HS-27A (cell line): ENCODE results near the gene MEGF11.

ENCODE experiments used
- DNase-seq: peaks from one replicate; pipeline ENCODE4 v3.0.0-alpha.2; 2012; ENCODE audit warnings: low read depth, missing footprints

MEGF11 gene

DNA sequence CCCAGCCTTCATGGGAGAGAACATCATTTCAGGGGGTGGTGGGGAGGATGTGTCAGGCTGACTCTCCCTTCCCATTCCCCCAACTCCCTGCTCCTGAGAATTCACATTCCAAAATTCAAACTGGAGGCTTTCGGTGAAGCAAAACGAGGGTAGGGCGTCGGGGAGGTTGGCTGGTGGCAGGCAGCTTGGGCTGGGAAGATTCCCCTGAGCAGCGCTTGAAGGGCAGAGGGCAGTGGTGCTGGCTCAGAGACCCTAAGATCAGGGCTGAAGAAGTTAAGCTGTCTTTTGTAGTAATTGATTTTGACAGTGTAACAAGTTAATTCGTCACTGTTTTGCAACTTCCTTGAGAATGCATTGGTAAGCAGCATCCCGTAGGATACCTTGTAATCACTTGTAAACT is 196.5 kb downstream of the MEGF11 start:
- DNase-seq, result no peak

DNA sequence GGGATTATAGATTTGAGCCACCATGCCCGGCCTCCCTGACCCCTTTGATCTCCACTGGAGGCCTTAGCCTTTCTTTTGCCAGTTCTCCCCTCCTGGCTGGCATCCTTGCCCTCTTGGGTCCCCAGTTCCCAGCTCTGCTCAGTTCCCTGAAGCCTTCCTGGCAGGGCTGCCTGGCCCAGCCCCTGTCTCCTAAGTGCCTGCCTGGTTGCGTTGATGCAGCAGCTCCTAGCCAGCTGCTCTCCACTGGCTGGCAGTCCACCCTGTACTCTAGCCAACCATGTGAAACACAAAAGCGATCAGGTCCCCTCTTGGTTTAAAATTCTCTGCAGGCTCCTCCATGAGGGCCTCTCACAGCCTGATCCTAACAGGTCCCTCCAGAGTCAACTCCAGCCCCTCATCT is 199.6 kb downstream of the MEGF11 start:
- no peak for DNase-seq

DNA sequence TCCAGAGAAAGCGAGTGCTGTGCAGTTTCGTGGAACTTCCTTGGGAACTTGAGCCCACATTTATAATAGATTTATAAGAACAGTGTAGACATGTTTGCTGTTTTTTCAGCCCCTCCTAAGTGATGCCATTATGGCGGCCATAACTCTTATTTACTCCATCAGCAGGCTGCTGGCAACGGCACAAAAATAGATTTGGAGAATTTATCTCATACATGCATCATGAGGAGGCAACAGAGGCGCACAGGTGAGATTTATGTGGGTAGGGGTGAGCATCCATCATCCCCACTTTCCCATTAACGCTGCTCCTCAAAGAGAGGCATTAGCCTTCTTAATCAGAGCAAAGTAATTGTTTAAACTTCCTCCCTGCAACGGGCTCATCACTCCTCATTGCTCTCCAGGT is 201.7 kb downstream of the MEGF11 start:
- DNase-seq, result no peak

DNA sequence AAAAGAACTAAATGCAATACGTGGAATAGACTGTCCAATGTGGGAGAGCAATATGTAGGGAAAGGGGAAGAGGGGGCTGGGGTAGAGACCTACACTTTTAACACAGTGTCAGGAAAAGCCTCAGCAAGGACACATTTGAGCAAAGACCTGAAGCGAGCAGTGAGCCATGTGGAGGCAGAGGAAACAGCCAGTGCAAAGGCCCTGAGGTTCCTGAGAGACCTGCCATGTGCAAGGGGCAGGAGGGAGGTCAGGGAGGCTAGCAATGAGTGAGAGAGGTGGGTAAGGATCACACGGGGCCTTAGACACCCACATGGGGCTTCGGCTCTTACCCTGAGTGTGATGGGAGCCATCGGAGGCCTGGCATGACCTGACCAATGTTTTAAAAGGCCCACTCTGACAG is 203.3 kb downstream of the MEGF11 start:
- no peak for DNase-seq

DNA sequence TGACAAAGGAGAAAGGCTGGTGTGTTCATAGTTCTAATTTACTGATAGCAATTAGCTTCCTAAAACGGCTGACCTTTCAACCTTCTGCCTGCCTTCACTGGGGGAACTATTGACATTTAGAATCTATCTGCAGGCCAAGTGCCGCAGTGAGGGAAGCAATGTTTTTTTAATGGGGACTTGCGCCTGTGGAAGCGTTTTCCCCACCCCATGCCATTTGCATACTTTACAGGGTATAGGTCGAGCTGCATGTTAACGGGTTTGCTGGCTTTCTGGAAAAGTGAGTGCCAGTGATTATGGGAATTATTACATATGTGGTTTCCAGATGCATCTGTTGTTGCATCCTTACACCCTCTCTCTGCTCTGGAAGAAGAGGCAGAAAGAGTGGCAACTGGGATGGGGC is 204.2 kb downstream of the MEGF11 start:
- DNase-seq, result no peak

DNA sequence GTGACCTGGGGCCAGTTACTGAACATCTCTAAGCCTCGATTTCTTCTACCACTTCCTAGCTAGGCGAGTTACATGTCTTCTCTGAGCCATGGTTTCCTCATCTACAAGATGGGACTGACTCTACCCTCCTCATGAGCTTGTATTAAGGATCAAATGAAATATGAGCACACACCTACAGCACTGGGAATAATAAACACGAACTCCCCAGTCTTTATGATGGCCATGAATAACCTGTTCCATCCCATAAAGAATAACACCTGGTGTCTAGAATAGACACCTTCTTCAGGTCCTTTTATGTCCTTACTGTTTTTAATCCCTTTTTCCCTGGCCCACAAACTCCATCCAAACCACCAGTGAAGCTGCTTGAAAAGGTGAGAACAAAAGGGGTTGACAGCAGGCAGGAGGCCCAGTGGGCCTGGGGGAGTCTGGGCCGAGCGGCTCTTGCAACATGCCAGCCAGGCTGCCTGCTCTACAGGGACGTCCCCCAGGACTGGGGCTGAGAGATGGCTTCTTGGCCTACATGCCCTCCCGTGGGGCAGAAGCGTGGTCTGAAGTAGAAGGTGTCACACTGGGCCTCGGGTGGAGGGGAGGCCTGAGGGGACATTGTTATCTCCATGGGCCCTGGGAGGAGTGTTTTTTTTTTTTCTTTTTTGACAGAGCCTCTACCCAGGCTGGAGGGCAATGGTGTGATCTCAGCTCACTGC is 206.1 kb downstream of the MEGF11 start:
- DNase-seq, result no peak

DNA sequence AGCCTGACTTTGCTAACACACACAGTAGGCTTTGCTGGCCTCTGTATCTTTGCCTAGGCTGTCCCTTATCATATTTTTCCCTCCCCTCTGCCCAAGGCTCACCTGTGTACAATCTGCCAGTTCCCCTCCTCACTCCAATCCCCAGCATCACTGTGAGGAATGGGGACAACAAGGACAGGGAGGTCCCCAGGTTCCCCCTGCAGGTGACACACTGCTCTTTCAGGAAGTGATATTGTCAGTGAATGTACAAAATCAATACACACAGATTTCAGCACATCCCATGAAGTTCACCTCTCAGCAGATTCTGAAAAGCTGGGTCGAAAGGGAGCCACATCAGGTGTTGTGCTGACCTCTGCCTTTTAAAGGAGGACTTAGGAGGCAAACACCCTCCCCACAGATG is 206.8 kb downstream of the MEGF11 start:
- no peak for DNase-seq

DNA sequence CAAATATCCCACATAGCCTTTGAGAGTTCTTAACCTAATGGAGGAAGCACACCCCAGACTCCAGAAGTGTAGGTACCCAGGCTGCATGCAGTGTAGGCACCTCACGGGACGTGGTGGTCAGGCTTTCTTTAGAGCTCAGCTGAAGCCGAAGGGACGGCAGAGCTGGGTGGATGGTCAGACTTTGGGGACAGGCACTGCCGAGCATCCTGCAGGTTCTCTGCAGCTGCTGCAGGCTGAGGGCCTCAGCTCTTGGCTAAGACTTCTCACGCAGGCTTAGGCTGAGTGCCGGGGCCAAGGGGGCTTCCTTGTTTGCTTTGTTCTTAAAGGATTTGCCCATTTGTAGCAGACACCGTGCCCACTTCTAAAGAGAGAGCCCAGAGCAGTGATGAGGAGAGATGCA is 207.2 kb downstream of the MEGF11 start:
- no peak for DNase-seq

DNA sequence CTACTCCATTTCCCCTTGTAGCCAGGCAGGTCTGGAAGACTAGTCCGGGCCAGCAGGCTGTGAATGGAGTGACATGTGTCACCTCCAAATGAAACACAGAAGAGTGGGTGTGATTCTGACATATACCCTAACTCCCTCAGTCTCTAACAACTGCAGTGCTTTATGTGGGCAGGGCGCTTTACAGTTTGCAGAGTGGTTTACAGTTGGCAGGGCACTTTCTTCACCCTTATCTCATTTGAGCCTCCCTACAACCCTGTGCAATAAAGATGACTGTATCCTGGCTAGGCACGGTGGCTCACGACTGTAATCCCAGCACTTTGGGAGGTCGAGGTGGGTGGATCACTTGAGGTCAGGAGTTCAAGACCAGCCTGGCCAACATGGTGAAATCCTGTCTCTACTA is 208.0 kb downstream of the MEGF11 start:
- no peak for DNase-seq

DNA sequence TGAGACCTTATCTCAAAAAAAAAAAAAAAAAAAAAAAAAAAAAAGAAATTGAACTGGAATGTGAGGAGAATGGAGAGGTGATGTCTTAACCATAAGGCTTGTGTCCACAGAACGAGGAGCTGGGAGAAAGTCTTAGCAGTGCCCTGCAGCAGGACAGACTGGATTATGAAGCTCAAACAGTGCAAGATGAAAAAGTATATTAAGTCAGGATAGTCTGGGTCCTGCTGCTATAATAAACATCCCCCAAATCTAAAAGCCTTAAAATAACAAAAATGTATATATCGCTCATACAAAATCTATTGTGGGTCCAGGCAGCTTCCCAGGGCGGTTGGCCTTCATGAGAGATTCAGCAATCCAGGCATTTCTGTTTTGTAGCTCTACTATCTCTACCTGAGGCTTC is 208.7 kb downstream of the MEGF11 start:
- no peak for DNase-seq

DNA sequence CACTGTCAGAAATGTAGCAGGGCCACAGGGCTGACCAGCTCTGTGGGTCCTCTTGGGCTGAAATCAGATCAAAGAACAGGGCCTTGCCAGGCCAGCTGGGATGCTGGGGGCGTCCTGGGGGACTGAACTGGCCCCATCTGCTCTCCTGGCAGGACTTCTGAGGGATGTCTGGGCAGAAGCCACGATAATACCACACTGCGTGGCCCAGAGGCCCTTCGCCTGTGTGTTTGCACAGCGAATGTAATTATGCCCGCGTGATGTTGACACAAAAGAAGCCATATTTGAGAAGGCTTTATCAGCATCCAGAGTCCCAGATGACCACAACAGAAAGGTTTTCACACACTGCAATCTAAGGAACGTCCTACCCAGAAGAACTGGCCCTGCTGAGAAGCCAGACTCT is 210.3 kb downstream of the MEGF11 start:
- DNase-seq, result no peak

DNA sequence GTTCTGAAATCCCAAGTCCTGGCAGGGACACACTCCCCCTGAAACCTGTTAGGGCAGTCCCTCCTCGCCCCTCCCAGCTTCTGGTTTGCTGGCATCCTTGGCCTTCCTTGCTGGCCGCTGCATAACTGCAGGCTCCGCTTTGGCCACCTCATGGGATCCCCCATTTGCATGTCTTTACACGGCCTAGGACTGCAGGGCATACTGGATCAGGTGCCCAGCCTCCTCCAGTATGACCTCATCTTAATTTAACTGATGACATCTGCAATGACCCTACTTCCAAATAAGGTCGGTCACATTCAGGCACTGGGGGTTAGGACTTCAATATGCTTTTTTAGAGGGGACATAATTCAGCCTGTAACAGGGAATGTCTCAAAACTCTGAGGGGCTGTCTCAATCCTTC is 210.9 kb downstream of the MEGF11 start:
- no peak for DNase-seq

DNA sequence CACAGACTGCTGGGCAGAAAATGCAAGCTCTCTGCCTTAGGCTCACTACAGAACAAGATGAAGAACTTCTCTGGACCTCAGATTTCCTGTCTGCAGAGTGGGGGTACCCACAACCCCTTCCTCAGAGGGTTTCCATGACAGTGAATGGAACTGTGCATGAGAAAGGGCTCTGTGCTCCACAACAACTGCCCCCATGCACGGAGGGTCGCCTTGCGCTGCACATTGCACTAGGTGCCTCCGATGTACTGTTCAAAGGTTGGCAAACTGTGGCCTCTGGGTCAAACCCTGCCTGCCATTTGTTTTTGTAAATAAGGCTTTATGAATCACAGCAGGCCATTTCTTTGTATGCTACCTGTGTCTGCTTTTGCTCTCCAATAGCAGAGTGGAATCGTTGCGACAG is 212.3 kb downstream of the MEGF11 start:
- DNase-seq, result no peak

DNA sequence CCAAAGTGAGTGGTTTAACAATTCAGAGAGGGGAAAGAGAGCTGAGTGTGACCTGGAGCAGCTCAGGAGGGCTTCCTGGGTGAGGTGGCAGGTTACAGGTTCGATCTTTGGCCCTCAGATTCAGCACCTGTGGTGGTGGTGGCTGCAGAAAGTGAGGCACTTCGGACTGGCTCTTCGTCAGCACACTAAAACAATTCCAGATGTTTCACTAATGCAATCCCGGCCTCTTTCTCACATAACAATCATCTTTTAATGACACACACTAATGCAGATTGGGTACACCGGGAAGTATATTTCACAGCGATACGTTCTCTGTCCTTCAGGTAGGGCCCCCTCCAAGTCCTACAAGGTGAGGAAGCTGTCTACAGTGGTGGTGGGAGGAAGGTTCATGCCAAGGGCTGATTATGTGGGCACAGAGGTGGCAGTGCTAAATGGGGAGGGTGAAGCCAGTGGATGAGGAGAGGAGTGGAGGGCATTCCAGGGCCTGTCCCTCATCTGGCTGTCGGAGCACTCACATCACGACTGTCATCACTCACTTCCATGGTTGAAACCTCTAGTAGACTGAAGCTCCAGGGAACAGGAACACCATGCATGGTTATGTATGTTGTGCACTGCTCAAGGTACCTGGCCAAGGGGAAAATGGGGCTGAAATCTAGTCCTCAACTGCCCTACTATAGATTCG is 213.2 kb downstream of the MEGF11 start:
- DNase-seq, result no peak

DNA sequence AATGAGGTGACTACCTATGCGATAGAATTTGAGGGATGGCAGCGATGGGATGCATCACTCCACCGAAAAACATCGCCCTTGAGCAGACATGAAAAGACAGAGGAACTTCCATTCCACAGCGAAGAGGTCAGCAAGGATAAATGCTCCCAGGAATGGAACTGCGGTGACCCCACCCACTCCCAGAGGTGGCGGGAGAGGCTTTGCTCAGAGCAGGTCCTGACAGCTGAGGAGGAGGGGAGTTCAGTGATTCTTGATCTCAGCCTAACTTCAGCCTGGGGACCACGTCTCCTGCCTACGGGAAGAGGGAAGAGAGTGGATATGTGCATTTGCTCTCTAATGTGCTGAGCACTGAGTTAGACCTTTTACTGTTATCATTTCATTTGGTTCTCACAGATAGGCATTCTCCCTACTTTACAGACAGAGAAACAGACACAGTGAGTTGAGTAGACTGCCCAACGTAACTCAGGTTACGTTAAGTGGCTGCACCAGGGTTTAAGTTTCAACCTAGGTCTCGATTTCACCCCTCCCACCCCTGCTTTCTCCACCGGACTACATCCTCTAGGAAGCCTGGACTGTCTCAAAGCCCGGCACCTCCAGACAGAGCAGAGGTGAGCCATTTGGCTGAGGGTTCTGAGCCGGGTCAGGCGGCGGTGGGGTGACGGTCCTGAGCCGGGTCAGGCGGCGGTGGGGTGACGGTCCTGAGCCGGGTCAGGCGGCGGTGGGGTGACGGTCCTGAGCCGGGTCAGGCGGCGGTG is 214.3 kb downstream of the MEGF11 start:
- no peak for DNase-seq

DNA sequence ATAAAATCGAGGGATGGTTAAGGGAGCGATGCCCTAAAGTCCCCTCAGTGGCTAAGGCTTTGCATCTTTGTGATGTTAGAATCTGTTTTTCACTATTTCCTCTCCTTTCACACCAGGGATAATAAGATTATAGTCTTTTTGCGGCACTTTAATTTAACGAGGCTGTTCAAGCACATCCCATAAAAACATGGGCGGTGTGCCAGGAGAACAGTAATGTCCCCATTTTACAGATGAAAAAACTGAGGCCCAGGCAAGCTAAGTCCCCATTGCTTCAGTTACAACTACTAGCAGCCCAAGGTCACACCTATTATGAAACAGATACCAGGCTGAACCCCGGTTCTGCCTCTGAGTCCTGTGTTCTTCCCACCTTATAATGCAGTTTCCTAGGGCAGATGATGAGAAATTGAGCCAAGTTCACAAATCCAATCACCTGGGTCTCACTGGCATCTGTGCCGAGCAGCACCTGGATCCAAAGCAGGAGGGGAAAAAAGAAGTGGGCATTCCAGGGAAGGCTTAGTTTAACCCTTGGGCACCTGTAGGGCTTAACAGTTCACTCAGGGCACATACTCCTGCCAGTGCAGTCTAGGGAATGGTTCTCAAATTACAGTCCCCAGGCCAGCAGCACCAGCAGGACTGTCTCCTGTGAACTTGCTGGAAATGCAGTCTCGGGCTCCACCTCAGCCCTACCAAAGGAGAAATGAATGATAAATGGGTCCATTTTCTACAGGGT is 215.0 kb downstream of the MEGF11 start:
- DNase-seq, result no peak

DNA sequence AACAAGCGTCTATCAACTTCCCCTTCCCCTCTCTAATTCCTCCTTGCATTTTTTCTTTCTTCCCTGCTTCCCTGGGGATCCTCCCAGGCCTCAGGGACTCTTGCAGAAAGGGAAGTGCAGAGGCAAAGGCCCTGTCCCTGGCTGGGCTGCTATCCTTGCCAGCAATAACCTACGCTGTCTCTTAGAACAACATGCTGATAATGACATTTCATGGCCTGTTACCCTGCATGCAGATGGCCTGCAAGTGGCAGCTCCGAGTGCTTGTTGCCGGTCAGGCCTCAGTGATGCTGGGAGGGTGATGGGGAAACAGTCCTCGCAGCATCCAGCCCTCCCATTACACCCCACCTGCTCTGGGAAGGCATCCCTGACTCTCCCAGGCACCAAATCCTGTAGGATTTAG is 216.7 kb downstream of the MEGF11 start:
- no peak for DNase-seq

DNA sequence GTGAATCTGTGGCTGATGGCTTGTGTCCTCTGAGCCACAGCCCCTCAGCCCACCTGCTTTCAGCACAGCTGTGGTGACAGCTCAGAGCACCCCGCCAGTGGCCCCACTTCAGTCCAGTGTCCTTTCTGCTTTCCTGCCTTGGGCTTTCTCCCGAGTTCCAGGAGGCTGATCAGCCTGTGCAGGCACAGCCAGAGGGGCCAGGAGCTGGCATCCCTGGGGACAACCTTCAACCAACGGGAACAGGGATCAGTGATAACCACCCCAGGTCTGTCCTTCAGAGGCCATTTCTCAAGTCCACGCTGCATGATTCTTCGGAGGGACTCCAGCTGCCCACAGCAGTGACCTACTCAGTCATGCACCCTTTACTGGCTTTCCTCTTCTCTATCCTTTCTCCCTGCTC is 217.6 kb downstream of the MEGF11 start:
- DNase-seq, result no peak

DNA sequence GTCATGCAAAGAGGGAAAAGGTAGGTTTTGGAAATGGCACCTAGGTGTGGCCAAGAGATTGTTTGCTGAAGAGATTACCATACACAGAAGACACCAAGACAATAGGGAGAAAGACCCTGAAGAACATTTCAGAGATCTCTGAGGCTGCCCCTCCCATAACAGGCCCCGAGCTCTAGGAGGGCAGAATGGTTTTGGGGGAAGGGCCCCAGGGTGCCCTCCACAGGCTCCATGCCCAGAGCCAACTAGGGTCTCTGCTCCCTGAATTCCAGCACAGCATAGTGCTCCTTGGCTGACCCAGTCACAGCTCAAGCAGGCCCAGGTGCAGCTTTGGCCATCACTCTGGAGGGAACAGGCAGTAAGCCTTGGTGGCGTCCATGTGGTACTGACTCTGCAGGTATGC is 220.4 kb downstream of the MEGF11 start:
- DNase-seq, result no peak

DNA sequence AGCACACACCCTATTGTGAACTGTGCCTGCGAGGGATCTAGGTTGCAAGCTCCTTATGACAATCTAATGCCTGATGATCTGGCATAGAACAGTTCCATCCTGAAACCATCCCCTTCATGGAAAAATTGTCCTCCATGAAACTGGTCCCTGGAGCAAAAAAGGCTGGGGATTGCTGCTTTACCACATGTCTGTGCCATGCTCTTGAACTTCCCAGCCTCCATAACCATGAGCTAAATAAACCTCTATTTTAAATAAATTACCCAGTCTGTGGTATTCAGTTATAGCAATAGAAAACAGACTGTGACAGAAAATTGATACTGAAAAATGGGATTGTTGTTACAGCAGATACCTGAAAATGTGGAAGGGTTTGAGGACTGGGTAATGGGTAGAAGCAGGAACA is 221.5 kb downstream of the MEGF11 start:
- no peak for DNase-seq

DNA sequence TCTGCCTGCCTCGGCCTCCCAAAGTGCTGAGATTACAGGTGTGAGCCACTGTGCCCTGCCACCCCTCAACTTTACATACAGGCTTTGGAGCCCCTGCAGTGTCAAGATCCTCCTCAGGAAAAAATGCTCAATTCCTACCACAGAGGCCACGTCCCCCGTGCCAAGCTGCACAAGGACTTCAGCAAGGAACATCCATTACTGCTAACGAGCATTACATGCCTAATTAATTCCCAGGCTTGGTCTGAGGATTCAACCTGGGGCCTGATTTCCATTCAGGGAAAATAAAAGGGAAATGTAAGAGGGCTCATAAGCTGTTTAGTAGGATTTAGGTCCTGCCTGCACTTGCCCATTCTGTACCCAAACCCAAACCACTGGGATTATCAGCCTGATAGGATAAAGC is 222.9 kb downstream of the MEGF11 start:
- no peak for DNase-seq

DNA sequence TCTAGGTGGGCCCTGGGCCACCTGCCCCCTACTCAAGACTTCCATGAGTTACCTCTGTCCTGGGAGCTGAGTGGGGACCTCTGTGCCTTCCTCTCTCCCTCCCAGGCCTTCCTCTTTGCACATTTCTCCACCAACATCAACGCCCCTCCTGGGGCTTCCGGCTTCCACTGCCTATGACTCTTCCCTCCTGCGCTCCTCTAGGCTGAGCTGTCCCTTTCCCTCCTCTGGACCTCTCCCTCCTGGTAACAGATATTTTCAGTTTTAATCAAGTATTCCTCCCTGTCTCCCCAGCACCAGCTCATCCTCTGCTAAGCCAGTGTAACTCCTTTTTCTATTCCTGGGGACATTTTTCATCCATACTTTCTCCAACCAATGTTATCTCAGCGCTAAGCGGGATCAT is 223.9 kb downstream of the MEGF11 start:
- DNase-seq, result no peak
